DMS53 treated with DMSO at 0.1 percent for 48 hours (cell line): ENCODE measurements around the gene RNF130.
"Not testable (repeated sequence)": the region's sequence is repeated elsewhere in the genome, so short reads cannot be mapped to it uniquely, and the experiment has no call there.

Source experiments
- DNase-seq: peaks from one replicate; lab custom pipeline; 2025; ENCODE audit not compliant: unreplicated experiment; lab: John Stamatoyannopoulos, UW

Gene RNF130

GRCh38 chr5:180026320-180026719 is 45.2 kb downstream of the RNF130 start:
- DNase-seq = peak; percentile 91

- DNase-seq = no peak
Measured at GRCh38 chr5:180021900-180022299, 49.7 kb downstream of the RNF130 start.

- no peak for DNase-seq
Measured at GRCh38 chr5:180020176-180020575, 51.4 kb downstream of the RNF130 start.

DNA sequence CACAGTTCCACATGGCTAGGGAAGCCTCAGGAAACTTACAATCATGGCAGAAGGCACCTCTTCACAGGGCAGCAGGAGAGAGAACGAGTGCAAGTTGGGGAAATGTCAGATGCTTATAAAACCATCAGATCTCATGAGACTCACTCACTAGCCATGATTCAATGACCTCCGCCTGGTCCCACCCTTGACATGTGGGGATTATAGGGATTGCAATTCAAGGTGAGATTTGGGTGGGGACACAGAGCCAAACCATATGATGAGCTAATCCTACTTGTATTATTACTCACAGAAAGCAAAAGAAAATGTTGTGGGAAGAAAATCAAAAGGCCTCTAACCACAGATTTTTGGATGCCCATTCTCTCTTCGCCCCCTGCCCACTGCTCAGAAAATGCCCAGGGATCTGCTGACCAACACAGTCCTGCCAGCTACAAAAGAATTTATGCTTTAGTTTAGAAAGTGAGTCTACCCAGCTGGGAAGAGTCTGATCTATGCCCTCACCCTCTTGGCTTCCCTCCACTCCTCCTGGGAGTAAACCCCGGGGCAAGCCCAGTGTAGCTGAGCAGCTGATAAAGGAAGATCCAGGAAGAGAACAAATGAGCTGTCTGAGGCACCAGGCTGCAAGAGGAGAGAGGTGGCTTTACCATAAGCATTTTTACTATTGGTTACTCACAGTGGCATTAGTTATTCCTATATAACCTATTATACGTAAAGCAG is 53.1 kb downstream of the RNF130 start:
- no peak for DNase-seq

DNA sequence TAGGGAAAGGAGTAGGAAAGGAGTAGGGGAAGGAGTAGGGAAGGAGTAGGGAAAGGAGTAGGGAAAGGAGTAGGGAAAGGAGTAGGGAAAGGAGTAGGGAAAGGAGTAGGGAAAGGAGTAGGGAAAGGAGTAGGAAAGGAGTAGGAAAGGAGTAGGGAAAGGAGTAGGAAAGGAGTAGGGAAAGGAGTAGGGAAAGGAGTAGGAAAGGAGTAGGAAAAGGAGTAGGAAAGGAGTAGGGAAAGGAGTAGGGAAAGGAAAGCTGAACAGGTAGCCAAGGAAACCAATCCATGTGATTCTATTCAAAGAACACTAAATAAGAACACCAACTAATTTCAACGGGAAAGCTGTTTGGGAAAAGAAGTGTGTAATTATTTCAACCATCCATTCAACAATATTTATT is 56.0 kb downstream of the RNF130 start:
- DNase-seq = not testable (repeated sequence)

DNA sequence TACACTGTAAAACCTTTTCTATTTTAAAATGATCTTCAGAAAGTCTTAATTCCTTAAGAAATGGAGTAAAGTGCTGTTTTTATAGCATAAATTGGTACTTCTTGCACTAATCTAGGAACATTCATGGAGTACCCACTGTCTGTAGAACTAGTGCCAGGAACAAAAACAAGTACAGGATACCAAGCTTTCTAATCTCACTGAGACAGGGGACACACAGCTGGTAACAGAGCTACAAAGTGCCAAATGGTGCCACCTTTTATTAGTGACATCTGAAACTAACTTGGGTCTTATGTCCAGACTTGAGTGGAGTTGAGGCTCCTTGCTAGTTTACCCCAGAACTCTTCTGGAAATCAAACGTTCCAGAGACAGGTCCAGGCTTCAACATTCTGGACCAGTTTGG is 57.9 kb downstream of the RNF130 start:
- DNase-seq = no peak

DNA sequence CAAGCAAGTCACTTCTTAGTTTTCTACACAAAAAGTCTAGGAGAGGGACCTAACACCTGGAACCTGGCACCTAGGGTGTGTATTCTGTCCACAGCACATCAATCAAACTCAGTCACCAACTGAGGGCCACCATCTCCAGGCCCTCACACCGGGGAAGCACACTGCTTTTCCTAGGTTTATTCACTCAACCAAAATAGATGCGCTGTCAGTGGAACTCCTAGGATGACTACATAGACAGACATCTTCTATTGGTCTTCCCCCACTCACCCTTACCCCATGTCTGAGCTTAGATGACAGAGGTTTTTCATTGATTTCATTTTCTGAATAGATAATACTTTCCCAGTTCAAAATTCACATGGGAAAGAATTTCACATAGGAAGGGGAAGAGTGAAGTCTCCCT is 59.2 kb downstream of the RNF130 start:
- no peak for DNase-seq

DNA sequence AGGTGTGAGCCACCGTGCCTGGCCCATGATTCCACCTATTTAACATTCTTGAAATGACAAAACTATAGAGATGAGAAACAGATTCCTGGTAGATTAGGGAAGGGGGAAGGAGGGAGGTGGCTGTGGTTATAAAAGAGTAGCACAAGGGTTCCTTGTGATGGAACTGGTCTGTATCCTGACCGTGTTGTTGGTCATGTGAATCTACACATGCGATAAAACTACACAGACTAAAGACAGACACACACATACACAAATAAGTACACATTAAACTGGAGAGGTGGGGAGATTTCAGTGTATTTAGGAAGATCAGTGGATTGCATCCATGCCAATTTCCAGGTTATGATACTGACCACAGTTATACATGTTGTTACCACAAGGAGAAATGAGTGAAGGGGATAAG is 60.9 kb downstream of the RNF130 start:
- DNase-seq = no peak

GRCh38 chr5:180009581-180009980 is 62.0 kb downstream of the RNF130 start:
- no peak for DNase-seq

DNA sequence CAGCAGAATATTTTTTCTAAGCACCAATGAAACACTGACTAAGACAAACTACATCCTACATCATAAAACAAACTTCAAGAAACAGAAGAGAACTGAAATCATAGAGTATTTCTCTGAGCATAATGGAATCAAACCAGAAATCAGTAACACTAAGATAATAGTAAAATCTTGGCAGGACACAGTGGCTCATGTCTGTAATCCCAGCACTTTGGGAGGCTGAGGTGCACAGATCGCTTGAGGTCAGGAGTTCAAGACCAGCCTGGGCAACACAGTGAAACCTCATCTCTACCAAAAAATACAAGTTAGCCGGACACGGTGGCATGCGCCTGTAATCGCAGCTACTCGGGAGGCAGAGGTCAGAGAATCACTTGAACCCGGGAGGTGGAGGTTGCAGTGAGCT is 63.1 kb downstream of the RNF130 start:
- DNase-seq = no peak

GRCh38 chr5:180007582-180007981 is 64.0 kb downstream of the RNF130 start:
- no peak for DNase-seq

- DNase-seq = no peak
Measured at GRCh38 chr5:180006141-180006540, 65.4 kb downstream of the RNF130 start.

- no peak for DNase-seq
Measured at GRCh38 chr5:180003127-180003526, 68.4 kb downstream of the RNF130 start.

DNA sequence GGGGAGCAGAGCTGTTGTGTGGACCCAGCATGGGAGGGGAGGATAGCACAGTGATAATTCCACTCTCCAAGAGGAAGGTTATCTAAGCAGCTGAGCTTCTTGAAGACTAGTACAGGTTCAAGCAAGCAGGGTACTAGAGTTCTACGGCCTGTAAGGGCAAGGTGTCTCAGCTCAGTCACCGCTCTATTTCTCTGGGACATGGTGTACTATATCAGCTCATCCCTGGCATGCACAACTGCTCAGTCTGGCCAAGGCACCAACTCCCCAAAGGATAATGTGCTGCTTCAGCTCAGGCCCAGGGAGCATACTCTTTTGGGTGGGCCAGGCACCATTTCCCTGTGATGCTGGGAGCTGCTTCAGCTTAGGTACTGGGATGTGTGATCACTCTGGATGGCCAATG is 69.8 kb downstream of the RNF130 start:
- DNase-seq = no peak

- no peak for DNase-seq
Measured at GRCh38 chr5:180001136-180001535, 70.4 kb downstream of the RNF130 start.

DNA sequence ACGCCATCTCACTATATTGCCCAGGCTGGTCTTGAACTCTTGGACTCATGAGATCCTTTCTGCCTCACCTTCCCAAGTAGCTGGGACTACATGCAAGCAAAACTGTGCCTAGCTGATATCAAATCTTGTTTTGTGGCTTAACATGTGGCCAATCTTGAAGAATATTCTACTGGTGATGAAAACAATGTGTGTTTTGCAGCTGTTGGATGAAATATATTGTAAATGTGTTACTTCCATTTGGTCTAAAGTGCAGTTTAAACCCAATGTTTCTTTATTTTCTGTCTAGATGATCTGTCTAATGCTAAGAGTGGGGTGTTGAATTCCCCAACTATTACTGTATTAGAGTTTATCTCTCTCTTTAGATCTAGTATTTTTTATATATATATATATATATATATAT is 73.1 kb downstream of the RNF130 start:
- DNase-seq = no peak

GRCh38 chr5:179994583-179995323 is 76.8 kb downstream of the RNF130 start:
- DNase-seq = no peak

- DNase-seq = not testable (repeated sequence)
Measured at GRCh38 chr5:179992855-179993254, 78.7 kb downstream of the RNF130 start.

GRCh38 chr5:179991106-179991505 is 80.5 kb downstream of the RNF130 start:
- DNase-seq = no peak

- not testable (repeated sequence) for DNase-seq
Measured at GRCh38 chr5:179990525-179990924, 81.0 kb downstream of the RNF130 start.

DNA sequence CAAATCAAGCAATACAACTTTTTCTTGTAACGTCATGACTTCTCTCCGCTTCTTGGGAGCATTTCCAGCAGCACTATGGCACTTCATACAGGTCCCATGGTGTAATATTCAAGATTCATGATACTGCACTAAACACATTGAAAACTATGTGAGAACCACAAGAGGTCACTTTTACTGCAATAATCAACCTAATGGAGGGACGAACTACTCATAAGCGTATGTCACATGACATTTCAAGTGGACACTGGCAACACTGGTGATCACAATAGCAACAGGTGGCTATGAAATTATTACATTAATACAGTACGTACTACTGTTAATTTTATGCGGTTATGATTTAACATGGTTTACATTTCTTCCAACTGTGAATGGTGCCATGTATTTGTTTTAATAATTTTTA is 85.2 kb downstream of the RNF130 start:
- DNase-seq = peak; percentile 4

DNA sequence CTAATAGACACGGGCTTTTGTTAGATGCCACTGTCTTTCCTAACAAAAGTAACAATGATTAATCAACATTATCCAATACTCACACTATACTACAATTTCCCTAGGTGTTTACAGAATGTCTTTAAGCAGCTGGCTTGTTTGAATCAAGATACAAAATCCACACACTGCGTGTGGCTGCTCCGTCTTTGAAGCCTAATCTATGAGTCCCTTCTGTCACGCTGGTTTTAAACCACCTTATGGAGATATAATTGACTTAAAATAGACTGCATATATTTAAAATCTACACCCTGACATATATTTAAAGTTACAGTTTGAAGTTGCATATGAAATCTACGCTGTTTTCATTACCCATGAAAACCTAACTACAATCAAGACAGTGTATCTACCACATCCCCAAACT is 89.9 kb downstream of the RNF130 start:
- no peak for DNase-seq

- no peak for DNase-seq
Measured at GRCh38 chr5:179980767-179981166, 90.8 kb downstream of the RNF130 start.
